Measurements from ENCODE around the gene RPL7A. TPM values are rescaled to one million over a fixed set of nuclear protein-coding genes. Genes with fewer than 3 reads are reported as not detected.

RPL7A gene
- polyA plus RNA-seq, 3 donors from 2014 or later, result 459 to 791 (median 622) TPM

DNA sequence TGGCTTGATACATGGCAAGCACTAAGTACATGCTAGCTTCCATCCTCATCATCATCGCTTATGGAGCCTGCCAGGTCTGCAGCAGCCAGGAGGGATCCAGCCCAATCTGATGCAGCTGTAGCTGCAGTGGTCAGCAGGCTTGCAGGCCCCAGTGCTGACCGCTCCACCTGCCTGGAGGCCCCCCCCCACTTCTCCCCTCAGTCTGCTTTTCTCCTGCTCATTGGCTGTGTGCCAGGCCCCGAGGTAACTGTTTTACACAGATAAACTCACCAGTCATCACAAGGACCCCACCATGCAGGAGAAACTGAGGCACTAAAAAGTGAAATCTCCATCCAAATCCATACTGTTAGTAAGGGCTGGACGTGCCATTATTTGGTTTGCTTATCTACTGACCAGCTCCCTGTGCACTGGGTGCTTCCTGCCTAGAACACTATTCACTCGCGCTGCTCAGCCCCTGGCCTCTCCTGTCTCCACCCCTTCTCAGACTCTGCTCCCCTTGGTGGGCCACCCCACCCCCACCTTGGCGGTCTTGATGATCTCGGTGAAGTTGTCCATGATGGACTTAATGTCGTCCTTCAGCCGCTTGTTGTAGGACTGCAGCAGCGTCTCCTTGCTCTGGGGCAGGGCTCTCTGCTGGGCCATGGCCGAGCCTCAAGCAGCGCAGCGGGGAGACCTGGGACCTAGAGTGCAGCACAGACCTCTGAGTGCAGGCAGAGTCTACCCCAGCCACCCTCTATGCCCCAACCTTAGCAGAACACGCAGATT, 1.8 kb upstream of the RPL7A start:
- peaks cover 52 to 58% of the 10 kb centered on the region in 2 donors for H3K4me1 Mint-ChIP-seq
- peaks cover 2 to 6% (median 5%) of the 10 kb centered on the region in 3 donors for H3K27me3 Mint-ChIP-seq (ENCODE audit: low read depth in 3 of 3)
- H3K9me3 Mint-ChIP-seq, result no peaks in the 10 kb centered on the region
- peak overlapping the region; percentile 83 to 100 (median 98) for H3K4me3 Mint-ChIP-seq
- no peak for DNase-seq
- H3K36me3 Mint-ChIP-seq, result peaks cover 4 to 24% (median 8%) of the 10 kb centered on the region in 3 donors
- H3K27ac Mint-ChIP-seq, result peak overlapping the region in 4 of 6 donors; percentile 49 to 91 (median 75)

DNA sequence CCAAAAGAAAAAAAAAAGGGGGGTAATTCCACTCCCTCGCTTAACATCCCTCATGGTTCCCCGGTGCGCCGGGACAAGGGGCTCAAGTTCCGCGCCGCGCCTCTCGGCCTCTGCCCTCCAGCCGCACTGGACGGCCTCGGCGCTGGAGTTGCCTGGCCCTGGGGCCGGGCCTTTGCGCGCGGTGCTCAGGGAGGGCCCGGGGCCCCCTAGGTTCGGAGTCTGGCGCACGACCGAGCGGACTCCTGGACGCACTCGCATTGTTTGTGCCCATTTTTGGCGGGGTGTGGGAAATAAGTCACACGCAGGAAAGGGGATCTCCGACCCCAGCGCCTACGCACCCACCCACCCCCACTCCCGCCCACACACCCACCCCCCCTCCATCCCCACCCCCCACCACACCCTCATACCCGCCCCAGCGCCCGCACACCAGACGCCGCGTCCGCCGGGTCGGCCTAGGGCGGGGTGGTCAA, 468 bp upstream of the RPL7A start:
- Mint-ChIP-seq H3K27me3 (ENCODE audit: low read depth in 3 of 3) (peaks cover 2 to 6% (median 5%) of the 10 kb centered on the region in 3 donors), H3K4me1 (peaks cover 40 to 46% of the 10 kb centered on the region in 2 donors), H3K4me3 (peak overlapping the region; percentile 95 to 100 (median 98)), H3K36me3 (peaks cover 8 to 37% (median 14%) of the 10 kb centered on the region in 3 donors), H3K9me3 (no peaks in the 10 kb centered on the region), H3K27ac (peak overlapping the region; percentile 90 to 99 (median 96))
- DNase-seq, result no peak

GRCh38 chr9:133348718-133349573, 928 bp downstream of the RPL7A start:
- Mint-ChIP-seq H3K27ac (peak overlapping the region; percentile 90 to 99 (median 96)), H3K9me3 (no peaks in the 10 kb centered on the region), H3K36me3 (peaks cover 11 to 36% (median 14%) of the 10 kb centered on the region in 3 donors), H3K27me3 (ENCODE audit: low read depth in 3 of 3) (peaks cover 2 to 6% (median 5%) of the 10 kb centered on the region in 3 donors), H3K4me1 (peaks cover 40 to 42% of the 10 kb centered on the region in 2 donors), H3K4me3 (peak overlapping the region; percentile 95 to 100 (median 98))
- DNase-seq, result no peak

GRCh38 chr9:133349965-133350616, 2.1 kb downstream of the RPL7A start:
- Mint-ChIP-seq H3K4me3 (peak overlapping the region in 3 of 5 donors; percentile 7 to 55 (median 35)), H3K9me3 (no peaks in the 10 kb centered on the region), H3K27ac (peak overlapping the region in 4 of 6 donors; percentile 12 to 98 (median 56))

DNA sequence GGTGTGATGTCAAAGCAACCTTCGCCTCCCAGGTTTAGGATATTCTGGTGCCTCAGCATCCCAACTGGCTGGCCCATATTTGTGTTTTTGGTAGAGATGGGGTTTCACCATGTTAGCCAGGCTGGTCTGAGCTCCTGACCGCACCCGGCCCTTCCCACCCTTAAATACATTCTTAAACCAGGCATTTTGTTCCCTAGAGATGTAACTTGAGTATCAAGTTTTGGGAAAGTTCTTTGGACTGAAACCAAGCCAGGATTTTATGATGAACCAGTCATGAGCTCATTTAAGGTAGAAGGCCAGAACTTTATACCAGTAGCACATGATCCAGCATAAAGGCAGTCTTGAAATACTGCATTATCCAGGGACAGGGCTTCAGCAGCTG, 3.5 kb downstream of the RPL7A start:
- Mint-ChIP-seq H3K36me3 (peaks cover 11 to 36% (median 14%) of the 10 kb centered on the region in 3 donors), H3K9me3 (no peaks in the 10 kb centered on the region), H3K4me3 (no peak overlapping the region), H3K27ac (no peak overlapping the region), H3K4me1 (peaks cover 41 to 49% of the 10 kb centered on the region in 2 donors), H3K27me3 (ENCODE audit: low read depth in 3 of 3) (peaks cover 2 to 8% (median 7%) of the 10 kb centered on the region in 3 donors)
- DNase-seq, result no peak

More at GRCh38 chr9:133349965-133350616, 2.1 kb downstream of the RPL7A start:
- peaks cover 2 to 6% (median 5%) of the 10 kb centered on the region in 3 donors for H3K27me3 Mint-ChIP-seq (ENCODE audit: low read depth in 3 of 3)
- DNase-seq, result no peak
- peaks cover 11 to 36% (median 14%) of the 10 kb centered on the region in 3 donors for H3K36me3 Mint-ChIP-seq
- peaks cover 42% of the 10 kb centered on the region in 2 donors for H3K4me1 Mint-ChIP-seq

- Mint-ChIP-seq H3K27me3 (ENCODE audit: low read depth in 3 of 3) (peaks cover 2 to 8% (median 7%) of the 10 kb centered on the region in 3 donors), H3K4me1 (peaks cover 37 to 45% of the 10 kb centered on the region in 2 donors), H3K9me3 (no peaks in the 10 kb centered on the region), H3K36me3 (peaks cover 11 to 36% (median 14%) of the 10 kb centered on the region in 3 donors), H3K4me3 (no peak overlapping the region), H3K27ac (no peak overlapping the region)
- DNase-seq, result no peak
Measured at GRCh38 chr9:133351908-133352634, 4.1 kb downstream of the RPL7A start.

GRCh38 chr9:133352635-133353340, 4.8 kb downstream of the RPL7A start:
- Mint-ChIP-seq H3K4me3 (no peak overlapping the region), H3K27ac (peak overlapping the region in 3 of 6 donors; percentile 10 to 86 (median 74)), H3K36me3 (peaks cover 11 to 36% (median 14%) of the 10 kb centered on the region in 3 donors), H3K4me1 (peaks cover 41 to 48% of the 10 kb centered on the region in 2 donors), H3K9me3 (no peaks in the 10 kb centered on the region), H3K27me3 (ENCODE audit: low read depth in 3 of 3) (peaks cover 2 to 9% (median 8%) of the 10 kb centered on the region in 3 donors)
- no peak for DNase-seq

GRCh38 chr9:133353548-133353947, 5.5 kb downstream of the RPL7A start:
- H3K27ac Mint-ChIP-seq, result no peak overlapping the region
- peak overlapping the region in 2 of 5 donors; percentile 17 to 57 for H3K4me3 Mint-ChIP-seq
- peaks cover 0 to 4% (median 4%) of the 10 kb centered on the region in 3 donors for H3K27me3 Mint-ChIP-seq (ENCODE audit: low read depth in 3 of 3)
- H3K36me3 Mint-ChIP-seq, result peaks cover 7 to 32% (median 14%) of the 10 kb centered on the region in 3 donors
- no peak for DNase-seq
- no peaks in the 10 kb centered on the region for H3K9me3 Mint-ChIP-seq
- H3K4me1 Mint-ChIP-seq, result peaks cover 40 to 48% of the 10 kb centered on the region in 2 donors

- H3K9me3 Mint-ChIP-seq, result no peaks in the 10 kb centered on the region
- DNase-seq, result no peak
- H3K27ac Mint-ChIP-seq, result peak overlapping the region in 5 of 6 donors; percentile 10 to 84 (median 74)
- H3K27me3 Mint-ChIP-seq (ENCODE audit: low read depth in 3 of 3), result peaks cover 2 to 7% (median 6%) of the 10 kb centered on the region in 3 donors
- H3K4me1 Mint-ChIP-seq, result peaks cover 36 to 41% of the 10 kb centered on the region in 2 donors
- H3K4me3 Mint-ChIP-seq, result peak overlapping the region in 4 of 5 donors; percentile 39 to 87 (median 84)
- H3K36me3 Mint-ChIP-seq, result peaks cover 7 to 23% (median 7%) of the 10 kb centered on the region in 3 donors
Measured at GRCh38 chr9:133354766-133355165, 6.7 kb downstream of the RPL7A start.

GRCh38 chr9:133355881-133356357, 7.9 kb downstream of the RPL7A start:
- H3K36me3 Mint-ChIP-seq, result peaks cover 6 to 18% (median 7%) of the 10 kb centered on the region in 3 donors
- peaks cover 32 to 33% of the 10 kb centered on the region in 2 donors for H3K4me1 Mint-ChIP-seq
- H3K27me3 Mint-ChIP-seq (ENCODE audit: low read depth in 3 of 3), result peaks cover 2 to 7% (median 6%) of the 10 kb centered on the region in 3 donors
- peak overlapping the region; percentile 83 to 88 (median 86) for H3K4me3 Mint-ChIP-seq
- DNase-seq, result no peak
- peak overlapping the region; percentile 78 to 93 (median 84) for H3K27ac Mint-ChIP-seq
- no peaks in the 10 kb centered on the region for H3K9me3 Mint-ChIP-seq

- Mint-ChIP-seq H3K4me3 (peak within 1 kb of the TSS; percentile 83 to 88 (median 86)), H3K9me3 (no peaks in the 10 kb centered on the region), H3K27me3 (ENCODE audit: low read depth in 3 of 3) (peaks cover 2 to 11% (median 6%) of the 10 kb centered on the region in 3 donors), H3K27ac (peak within 1 kb of the TSS; percentile 78 to 93 (median 84)), H3K4me1 (peaks cover 32 to 33% of the 10 kb centered on the region in 2 donors), H3K36me3 (peaks cover 6 to 20% (median 7%) of the 10 kb centered on the region in 3 donors)
- peak; percentile 84 to 86 (median 85) for DNase-seq
Measured at GRCh38 chr9:133356391-133357091, 8.5 kb downstream of the RPL7A start, which contains the start of the genes SURF1 and SURF2. Gene SURF1, minus strand, starts transcription at chr9:133356487. Its CDS starts 34 bp downstream, at chr9:133356453. Gene SURF2, plus strand, starts transcription at chr9:133356550. Its CDS starts 43 bp downstream, at chr9:133356593.

Measured in immature natural killer cell (primary cell).